ENCODE data around the gene MFNG.
A peak's percentile ranks its signal among the peaks of the same experiment; 100 is the strongest.

GRCh38 chr22:37486224-37486845 is at the start of gene MFNG:
- TF ChIP-seq POLR2A (IDR thresholded peaks at IDR 0.05; ENCODE audit: low read length) = peak; percentile 62
- no peak for TF ChIP-seq GATA1 (IDR thresholded peaks at IDR 0.05; ENCODE audit: low read depth, low read length)
